Gastrocnemius medialis (tissue), 4 donors: ENCODE measurements around the gene IFNA2. TPM values are rescaled to one million over a fixed set of nuclear protein-coding genes. Genes with fewer than 3 reads are reported as not detected.

Experiments
- ATAC-seq, 2 donors: fragments of 150-250 bp; one replicate each; pipeline ENCODE4 v1.9.1; 2016
- DNase-seq, 2 donors: peaks; one replicate each; pipeline ENCODE4 v3.0.0-alpha.2; 2019
- H3K27ac ChIP-seq, 4 donors: fragments of 200-600 bp; sonication (generic); 1 replicate in 1 of 4; 2 replicates in 3 of 4; pipeline ENCODE4 v1.5.1; 2016 to 2018; ENCODE audit warnings: mild to moderate bottlenecking in 2 of 4, moderate library complexity in 1 of 4
- H3K27me3 ChIP-seq, 3 donors: fragments of 200-600 bp; sonication (generic) in 2 of 3; 1 replicate in 1 of 3; 2 replicates in 2 of 3; pipeline versions ENCODE4 v1.5.1 to v1.6.0; 2016 to 2019; ENCODE audit warnings: mild to moderate bottlenecking in 1 of 3, moderate library complexity in 1 of 3
- H3K36me3 ChIP-seq, 2 donors: fragments of 200-600 bp; sonication (generic) in 1 of 2; one replicate each; pipeline ENCODE4 v1.5.1; 2017 to 2018
- H3K4me1 ChIP-seq, 2 donors: fragments of 200-600 bp; sonication (generic) in 1 of 2; one replicate each; pipeline ENCODE4 v1.5.1; 2016 to 2017; ENCODE audit warnings: mild to moderate bottlenecking in 2 of 2
- H3K4me3 ChIP-seq, 4 donors: fragments of 200-600 bp; sonication (generic) in 3 of 4; 1 replicate in 1 of 4; 2 replicates in 3 of 4; pipeline ENCODE4 v1.5.1; 2016 to 2019; ENCODE audit warnings: mild to moderate bottlenecking in 2 of 4
- H3K9me3 ChIP-seq, 3 donors: fragments of 200-600 bp; sonication (generic) in 2 of 3; 1 replicate in 1 of 3; 2 replicates in 2 of 3; pipeline ENCODE4 v1.5.1; 2016 to 2019
- POLR2A ChIP-seq, 2 donors: fragments of 450-650 bp; IDR thresholded peaks; one replicate each; pipeline ENCODE4 v1.6.1; 2017; ENCODE audit warnings: antibody characterized with exemption in 2 of 2, mild to moderate bottlenecking in 2 of 2, moderate library complexity in 2 of 2
- in situ Hi-C, 4 donors: fragments of 200-750 bp; cut with MboI; loops; one replicate each; pipeline versions ENCODE4 v1.15.0 to v1.8.0; 2017; ENCODE audit warnings: low sequenced_read_pairs in 4 of 4
- intact Hi-C: fragments of 100-400 bp; cut with DNase I; formaldehyde crosslinking; loops from one replicate; pipeline ENCODE4 v1.15.1; 2023; ENCODE audit warnings: low total_unique reads
- total RNA-seq, 4 donors: library from RNA; depleted of rRNA; stranded (reverse); fragments of >200 nt; gene quantifications; one replicate each; pipeline versions ENCODE4 v1.1.0 to v1.2.3, GENCODE V29; 2016
- TF ChIP-seq, protein P1 (sequence below), 5 experiments: fragments of 450-650 bp in 3 of 5; fragments of 200-600 bp in 2 of 5; sonication (generic) in 2 of 5; IDR thresholded peaks in 4 of 5; conservative IDR thresholded peaks in 1 of 5; 1 replicate in 4 of 5; 2 replicates in 1 of 5; pipeline ENCODE4 v1.5.1; 2016 to 2019; ENCODE audit warnings: antibody characterized with exemption in 5 of 5, mild to moderate bottlenecking in 3 of 5, moderate library complexity in 3 of 5

IFNA2 gene
- total RNA-seq, 4 donors from 2014 or later, result not detected

DNA sequence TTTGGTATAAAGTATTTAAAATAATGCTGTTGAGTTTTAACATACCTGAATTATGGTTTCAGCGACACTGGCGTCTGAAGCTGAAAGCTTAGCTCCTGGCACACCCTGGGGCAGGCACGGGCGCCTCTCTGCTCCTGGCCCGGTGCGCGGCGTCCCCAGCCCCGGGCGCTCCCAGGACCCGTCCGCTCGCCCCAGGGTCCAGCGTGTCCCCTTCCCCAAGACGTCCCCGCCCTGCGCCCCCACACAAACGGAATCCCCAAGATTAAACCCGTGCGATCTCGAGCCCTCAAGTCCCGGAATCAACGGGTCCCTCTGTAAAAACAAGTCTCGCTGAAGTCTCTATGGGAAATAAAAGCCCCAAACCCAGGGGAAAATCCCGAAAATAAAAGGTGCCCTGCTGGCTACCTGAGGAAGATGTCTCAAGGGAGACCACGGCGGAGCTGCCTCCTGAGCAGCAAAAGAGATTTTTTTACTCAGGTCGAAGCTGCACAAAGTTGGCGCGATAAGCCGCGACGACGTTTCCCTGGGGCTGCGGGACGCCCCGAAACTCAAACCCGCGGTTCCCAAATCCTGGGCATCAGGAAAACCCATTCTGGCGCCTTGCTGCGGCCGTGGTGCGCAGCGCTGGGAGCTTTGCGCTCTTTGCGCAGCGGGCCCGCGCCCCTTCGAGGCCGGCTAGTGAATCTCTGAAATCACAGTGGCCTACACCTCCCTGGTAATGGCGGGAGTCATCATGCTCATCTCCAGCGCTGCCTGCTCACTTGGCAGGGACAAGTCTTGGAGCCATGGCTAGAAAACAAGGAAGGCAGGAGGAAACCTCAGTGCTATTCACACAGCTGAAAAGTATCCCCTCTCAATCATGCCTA is 17.4 kb upstream of the IFNA2 start:
- H3K36me3 ChIP-seq, result no peaks in the 10 kb centered on the region
- peak overlapping the region; percentile 39 to 57 (median 46) for H3K4me3 ChIP-seq
- TF ChIP-seq, protein P1, sequence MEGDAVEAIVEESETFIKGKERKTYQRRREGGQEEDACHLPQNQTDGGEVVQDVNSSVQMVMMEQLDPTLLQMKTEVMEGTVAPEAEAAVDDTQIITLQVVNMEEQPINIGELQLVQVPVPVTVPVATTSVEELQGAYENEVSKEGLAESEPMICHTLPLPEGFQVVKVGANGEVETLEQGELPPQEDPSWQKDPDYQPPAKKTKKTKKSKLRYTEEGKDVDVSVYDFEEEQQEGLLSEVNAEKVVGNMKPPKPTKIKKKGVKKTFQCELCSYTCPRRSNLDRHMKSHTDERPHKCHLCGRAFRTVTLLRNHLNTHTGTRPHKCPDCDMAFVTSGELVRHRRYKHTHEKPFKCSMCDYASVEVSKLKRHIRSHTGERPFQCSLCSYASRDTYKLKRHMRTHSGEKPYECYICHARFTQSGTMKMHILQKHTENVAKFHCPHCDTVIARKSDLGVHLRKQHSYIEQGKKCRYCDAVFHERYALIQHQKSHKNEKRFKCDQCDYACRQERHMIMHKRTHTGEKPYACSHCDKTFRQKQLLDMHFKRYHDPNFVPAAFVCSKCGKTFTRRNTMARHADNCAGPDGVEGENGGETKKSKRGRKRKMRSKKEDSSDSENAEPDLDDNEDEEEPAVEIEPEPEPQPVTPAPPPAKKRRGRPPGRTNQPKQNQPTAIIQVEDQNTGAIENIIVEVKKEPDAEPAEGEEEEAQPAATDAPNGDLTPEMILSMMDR (IDR thresholded peaks at IDR 0.05 in 4 of 5, conservative IDR thresholded peaks at IDR 0.05 in 1 of 5), result no peak
- no peak for TF ChIP-seq POLR2A (IDR thresholded peaks at IDR 0.05)
- in situ Hi-C loops (no loop called here), intact Hi-C loops (no loop called here)
- DNase-seq (no peak), ATAC-seq (no peak)
- no peak overlapping the region for H3K27ac ChIP-seq
- H3K9me3 ChIP-seq, result no peaks in the 10 kb centered on the region
- peaks cover 4 to 9% of the 10 kb centered on the region in 2 donors for H3K4me1 ChIP-seq
- H3K27me3 ChIP-seq, result peaks cover 11 to 13% (median 11%) of the 10 kb centered on the region in 3 donors

DNA sequence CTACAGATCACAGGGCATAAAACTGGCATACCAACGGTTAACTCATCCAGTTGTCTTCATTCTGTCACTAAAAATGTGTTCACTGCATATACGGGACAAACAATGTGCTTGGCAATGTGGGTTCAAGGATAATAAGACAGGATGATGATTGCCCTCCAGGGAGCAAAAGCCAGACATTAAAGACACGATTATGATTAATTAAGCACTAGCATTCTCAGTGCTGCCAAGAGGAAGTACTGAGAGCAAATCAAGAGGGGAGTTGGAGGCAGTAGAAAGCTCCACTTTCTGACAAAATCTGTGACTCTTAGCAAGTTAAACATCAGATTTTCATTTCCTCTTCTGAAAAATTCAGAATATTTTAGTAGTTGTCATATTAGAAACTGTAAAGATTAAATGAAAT is 14.8 kb upstream of the IFNA2 start:
- Histone ChIP-seq H3K4me1 (peaks cover 4 to 9% of the 10 kb centered on the region in 2 donors), H3K9me3 (no peaks in the 10 kb centered on the region), H3K27ac (no peak overlapping the region), H3K36me3 (no peaks in the 10 kb centered on the region), H3K27me3 (peaks cover 11 to 16% (median 16%) of the 10 kb centered on the region in 3 donors), H3K4me3 (no peak overlapping the region)
- in situ Hi-C loops, result loop anchor here in 2 of 4 donors (5.0 to 10.0 kb wide), 2 partner anchors 73 to 75 kb away; no protein-coding TSS in a partner anchor
- TF ChIP-seq, protein P1 (IDR thresholded peaks at IDR 0.05 in 4 of 5, conservative IDR thresholded peaks at IDR 0.05 in 1 of 5), result no peak
- no peak for TF ChIP-seq POLR2A (IDR thresholded peaks at IDR 0.05)
- DNase-seq (no peak), ATAC-seq (no peak)
- intact Hi-C loops, result no loop called here

DNA sequence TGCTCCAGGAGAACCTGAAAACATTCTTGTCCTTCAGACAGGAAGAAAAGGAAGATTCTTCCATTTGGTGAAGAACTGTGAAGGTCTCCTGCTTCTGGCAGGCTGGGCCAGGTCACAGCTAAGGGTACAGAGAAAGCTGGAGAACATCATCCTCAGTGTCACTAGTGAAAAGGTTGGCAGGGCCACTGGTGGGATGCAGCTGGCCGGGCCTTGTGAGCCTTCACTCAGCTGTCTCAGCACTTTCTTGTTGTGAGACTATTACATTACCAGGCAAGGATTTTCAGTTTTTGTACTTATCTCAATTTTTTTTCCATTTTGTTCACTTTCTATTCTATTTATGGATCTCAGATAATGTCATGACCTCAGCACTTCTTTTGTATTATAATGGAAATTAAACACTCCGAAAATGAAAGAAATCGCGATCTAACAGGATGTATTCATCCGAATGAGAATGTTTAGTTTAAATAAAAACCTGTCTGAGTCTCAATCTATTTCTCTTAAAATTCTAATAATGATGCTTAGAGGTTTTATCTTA is 13.8 kb upstream of the IFNA2 start:
- ATAC-seq, result no peak
- TF ChIP-seq POLR2A (IDR thresholded peaks at IDR 0.05), result no peak
- TF ChIP-seq, protein P1 (IDR thresholded peaks at IDR 0.05 in 4 of 5, conservative IDR thresholded peaks at IDR 0.05 in 1 of 5), result no peak
- Histone ChIP-seq H3K27ac (no peak overlapping the region), H3K36me3 (no peaks in the 10 kb centered on the region), H3K9me3 (no peaks in the 10 kb centered on the region), H3K27me3 (peaks cover 11 to 17% (median 16%) of the 10 kb centered on the region in 3 donors), H3K4me3 (no peak overlapping the region), H3K4me1 (peaks cover 4 to 9% of the 10 kb centered on the region in 2 donors)
- intact Hi-C loops, result no loop called here
- no peak for DNase-seq
- in situ Hi-C loops, result loop anchor here in 2 of 4 donors (5.0 to 10.0 kb wide), 2 partner anchors 72 to 74 kb away; no protein-coding TSS in a partner anchor

DNA sequence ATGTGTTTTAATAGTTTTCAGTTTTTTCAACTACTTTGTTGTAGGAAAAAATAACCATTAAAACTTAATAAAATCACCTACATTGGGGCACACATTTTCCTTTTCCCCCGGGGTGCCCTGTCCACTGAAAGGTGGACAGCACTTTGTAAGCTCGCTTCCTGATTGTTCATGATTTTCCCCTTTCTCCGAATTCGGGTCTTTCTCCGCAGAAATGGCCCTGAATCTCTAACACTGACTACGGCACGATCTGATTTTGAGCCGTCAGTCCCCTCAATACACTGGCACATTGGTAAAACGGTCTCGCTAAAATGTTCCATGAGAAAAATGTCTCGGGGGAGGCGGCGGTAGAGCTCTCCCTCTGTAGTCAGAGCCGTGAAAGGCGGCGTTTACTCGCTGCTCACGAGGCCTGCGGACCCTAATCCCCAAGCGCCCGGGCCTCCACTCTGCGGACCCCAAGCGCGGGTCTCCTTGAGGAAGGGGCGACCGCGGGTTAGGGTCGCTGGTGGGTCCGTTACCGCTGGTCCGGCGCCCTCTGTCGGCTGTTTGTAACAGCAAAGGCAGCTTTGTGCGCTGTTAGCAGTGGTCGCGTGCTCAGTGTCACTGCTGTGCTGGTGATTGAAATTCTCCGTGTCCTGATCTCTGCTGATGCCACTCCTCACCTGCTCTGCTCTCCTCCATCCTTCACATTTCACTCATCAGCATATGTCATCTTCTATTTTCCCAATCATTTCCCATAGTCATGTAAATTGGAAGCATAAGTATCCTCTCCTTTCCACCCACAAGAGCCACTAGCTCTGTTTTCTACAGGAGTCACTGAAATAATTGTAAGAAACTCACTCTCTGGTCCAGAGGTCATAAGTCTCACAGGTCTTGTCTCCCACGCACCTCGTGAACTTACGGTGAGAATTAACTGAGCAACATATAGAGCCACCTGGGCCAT is 10.8 kb upstream of the IFNA2 start:
- Histone ChIP-seq H3K4me3 (peak overlapping the region; percentile 53 to 86 (median 62)), H3K27me3 (peaks cover 4 to 7% (median 5%) of the 10 kb centered on the region in 3 donors), H3K4me1 (no peaks in the 10 kb centered on the region), H3K36me3 (no peaks in the 10 kb centered on the region), H3K27ac (no peak overlapping the region), H3K9me3 (no peaks in the 10 kb centered on the region)
- intact Hi-C loops (loop anchor here (1.0 kb wide), 1 partner anchor 70 kb away; no protein-coding TSS in a partner anchor), in situ Hi-C loops (loop anchor here in 2 of 4 donors (5.0 to 10.0 kb wide), 2 partner anchors 69 to 71 kb away; no protein-coding TSS in a partner anchor)
- TF ChIP-seq POLR2A (IDR thresholded peaks at IDR 0.05), result no peak
- TF ChIP-seq, protein P1 (IDR thresholded peaks at IDR 0.05 in 4 of 5, conservative IDR thresholded peaks at IDR 0.05 in 1 of 5), result peak; percentile 54 to 82 (median 69)
- peak; percentile 39 to 70 for ATAC-seq
- no peak for DNase-seq
